ENCODE results near the gene EIF3D.

- no peak for TF ChIP-seq POLR2AphosphoS5 (IDR thresholded peaks at IDR 0.05)
- TF ChIP-seq CTCF (IDR thresholded peaks at IDR 0.05 in 8 of 11, conservative IDR thresholded peaks at IDR 0.05 in 3 of 11): no peak
- TF ChIP-seq POLR2A (IDR thresholded peaks at IDR 0.05): no peak
Measured at GRCh38 chr22:36563001-36563400, 34.0 kb upstream of the EIF3D start.
